Measurements from ENCODE around the gene CHST8. TPM values are rescaled to one million over a fixed set of nuclear protein-coding genes. Genes with fewer than 3 reads are reported as not detected.

Gene CHST8
- polyA plus RNA-seq, 1 of the 3 experiments (the other 2 are of a cell fraction) = 0.05 TPM

GRCh38 chr19:33668968-33669367 lies 47.2 kb downstream of the CHST8 start:
- no peaks in the 10 kb centered on the region for H3K36me3 ChIP-seq (replicated peaks in 1 of 2; ENCODE audit: control insufficient read depth in 1 of 2, insufficient read depth in 2 of 2, low read length in 1 of 2)
- H3F3A ChIP-seq (replicated peaks; ENCODE audit: insufficient read depth) = no peaks in the 10 kb centered on the region
- H3K27me3 ChIP-seq (ENCODE audit: insufficient read depth) = no peaks in the 10 kb centered on the region
- H3K9me3 ChIP-seq = no peaks in the 10 kb centered on the region
- POLR2A ChIA-PET = no interaction called here
- no peak overlapping the region for H3K4me3 ChIP-seq (ENCODE audit: low read depth in 2 of 2, low read length in 1 of 2)
- no peak for DNase-seq
- no peaks in the 10 kb centered on the region for H3K9me2 ChIP-seq
- H3K9ac ChIP-seq = no peak overlapping the region
- peaks cover 0 to 33% of the 10 kb centered on the region in 2 experiments; a peak in 2 of 4 replicates for H3K4me1 ChIP-seq (ENCODE audit: control insufficient read depth in 1 of 2, insufficient read depth in 2 of 2, low read depth in 1 of 2, low read length in 1 of 2)
- CTCF ChIA-PET = interaction anchor here (0.8 kb wide), 1 partner anchor 238 kb away, joined by 3 read pairs; no protein-coding TSS in a partner anchor
- H3K4me2 ChIP-seq = no peak overlapping the region
- H2AFZ ChIP-seq (ENCODE audit: low read depth) = no peak overlapping the region
- WGBS (ENCODE audit: low lambda C conversion rate) = 27% methylated on average over 8 of the region's 8 CpGs
- TF ChIP-seq ZBTB33 (IDR thresholded peaks at IDR 0.05; ENCODE audit: borderline replicate concordance, low read depth) (no peak), RCOR1 (IDR thresholded peaks at IDR 0.05; ENCODE audit: low read length) (no peak), MAX (IDR thresholded peaks at IDR 0.05; ENCODE audit: low read depth) (no peak), FOSL2 (IDR thresholded peaks at IDR 0.05; ENCODE audit: borderline replicate concordance, low read depth) (no peak), CHD2 (IDR thresholded peaks at IDR 0.05; ENCODE audit: low read length, partially characterized antibody) (no peak), MEF2A (IDR thresholded peaks at IDR 0.05; ENCODE audit: borderline replicate concordance, low read depth) (no peak), USF2 (IDR thresholded peaks at IDR 0.05; ENCODE audit: borderline replicate concordance, low read depth, low read length) (no peak), USF1 (IDR thresholded peaks at IDR 0.05; ENCODE audit: borderline replicate concordance, low read depth) (no peak), RXRA (IDR thresholded peaks at IDR 0.05; ENCODE audit: borderline replicate concordance, low read depth) (no peak), NFIC (IDR thresholded peaks at IDR 0.05; ENCODE audit: borderline replicate concordance) (no peak), CTCF (IDR thresholded peaks at IDR 0.05) (no peak), SIN3A (IDR thresholded peaks at IDR 0.05; ENCODE audit: borderline replicate concordance, low read depth, low read length) (no peak), RAD21 (IDR thresholded peaks at IDR 0.05; ENCODE audit: low read length) (no peak), SMC3 (IDR thresholded peaks at IDR 0.05; ENCODE audit: low read depth, low read length) (no peak), NRF1 (IDR thresholded peaks at IDR 0.05; ENCODE audit: low read depth, low read length) (no peak), EP300 (IDR thresholded peaks at IDR 0.05; ENCODE audit: borderline replicate concordance in 1 of 2, low read depth in 1 of 2, low read length in 1 of 2) (no peak), EZH2phosphoT487 (IDR thresholded peaks at IDR 0.05; ENCODE audit: borderline replicate concordance, low read depth) (no peak), RFX5 (IDR thresholded peaks at IDR 0.05; ENCODE audit: low read length) (no peak), POLR2AphosphoS5 (IDR thresholded peaks at IDR 0.05; ENCODE audit: low read depth, low read length) (no peak), GATA2 (CRISPR knock-in tag; IDR thresholded peaks at IDR 0.05) (no peak)
- no peaks in the 10 kb centered on the region for H4K20me1 ChIP-seq (ENCODE audit: insufficient read depth)
- no peaks in the 10 kb centered on the region for H3K79me2 ChIP-seq (ENCODE audit: insufficient read depth)
- H3K27ac ChIP-seq (ENCODE audit: low read depth in 2 of 2, low read length in 1 of 2) = no peak overlapping the region

All from SK-N-SH (cell line).